ENCODE measurements around the gene SLC16A10.
"Not testable (repeated sequence)": the region's sequence is repeated elsewhere in the genome, so short reads cannot be mapped to it uniquely, and the experiment has no call there.

The SLC16A10 gene

GRCh38 chr6:111189666-111190210 is 102.4 kb downstream of the SLC16A10 start:
- DNase-seq, result not testable (repeated sequence)

GRCh38 chr6:111190637-111191036 is 103.3 kb downstream of the SLC16A10 start:
- no peak for DNase-seq

DNA sequence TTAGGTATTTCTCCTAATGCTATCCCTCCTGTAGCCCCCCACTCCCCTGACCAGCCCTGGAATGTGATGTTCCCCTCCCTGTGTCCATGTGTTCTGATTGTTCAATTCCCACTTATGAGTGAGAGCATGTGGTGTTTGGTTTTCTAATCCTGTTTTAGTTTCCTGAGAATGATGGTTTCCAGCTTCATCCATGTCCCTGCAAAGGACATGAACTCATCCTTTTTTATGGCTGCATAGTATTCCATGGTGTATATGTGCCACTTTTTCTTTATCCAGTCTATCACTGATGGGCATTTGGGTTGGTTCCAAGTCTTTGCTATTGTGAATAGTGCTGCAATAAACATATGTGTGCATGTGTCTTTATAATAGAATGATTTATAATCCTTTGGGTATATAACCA is 103.8 kb downstream of the SLC16A10 start:
- DNase-seq, result not testable (repeated sequence)

- DNase-seq, result no peak
Observed at GRCh38 chr6:111192911-111193555, 105.7 kb downstream of the SLC16A10 start.

GRCh38 chr6:111195656-111196055 is 108.4 kb downstream of the SLC16A10 start:
- DNase-seq, result peak; percentile 65

GRCh38 chr6:111198841-111199240 is 111.5 kb downstream of the SLC16A10 start:
- no peak for DNase-seq

DNA sequence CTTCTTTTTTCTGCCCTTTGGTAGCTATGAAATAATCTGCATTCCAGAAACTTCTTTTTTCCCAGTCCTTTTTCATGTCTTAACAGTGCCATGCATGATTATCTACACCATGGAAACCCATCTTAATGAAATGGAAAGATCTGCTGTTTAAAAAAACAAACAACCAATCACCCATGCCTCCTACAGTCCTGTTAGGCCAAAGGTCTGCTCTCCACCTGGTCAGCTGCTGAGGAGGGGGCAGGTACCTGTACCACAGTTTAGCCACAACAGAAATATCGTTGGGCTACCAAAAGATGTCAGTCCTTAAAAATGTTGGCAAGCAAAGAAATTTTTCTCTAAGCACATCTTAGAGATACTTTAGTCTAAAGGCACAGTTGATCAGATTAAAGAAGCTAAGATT is 112.6 kb downstream of the SLC16A10 start:
- DNase-seq, result no peak

- DNase-seq, result no peak
Observed at GRCh38 chr6:111200350-111201243, 113.3 kb downstream of the SLC16A10 start.

GRCh38 chr6:111201244-111201554 is 113.9 kb downstream of the SLC16A10 start:
- DNase-seq, result peak; percentile 64

DNA sequence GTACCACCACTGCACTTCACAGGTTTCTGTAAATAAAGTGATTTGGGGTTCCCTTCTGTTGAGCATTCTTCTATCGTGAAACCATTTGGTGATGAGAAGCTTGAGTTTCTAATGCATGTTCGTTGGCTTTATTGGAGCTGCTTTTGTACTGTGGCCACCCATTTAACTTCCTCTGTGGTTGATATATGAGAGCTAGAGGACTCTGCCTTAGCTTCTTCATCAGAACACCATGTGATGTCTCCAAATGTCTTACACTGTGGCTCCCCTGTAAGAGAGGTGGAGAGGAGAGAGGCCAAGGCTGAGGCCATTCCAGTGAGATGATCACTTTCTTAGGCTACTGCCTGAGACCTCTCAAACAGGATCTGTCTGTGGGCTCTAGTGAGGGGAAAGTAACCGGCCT is 114.5 kb downstream of the SLC16A10 start:
- DNase-seq, result no peak

DNA sequence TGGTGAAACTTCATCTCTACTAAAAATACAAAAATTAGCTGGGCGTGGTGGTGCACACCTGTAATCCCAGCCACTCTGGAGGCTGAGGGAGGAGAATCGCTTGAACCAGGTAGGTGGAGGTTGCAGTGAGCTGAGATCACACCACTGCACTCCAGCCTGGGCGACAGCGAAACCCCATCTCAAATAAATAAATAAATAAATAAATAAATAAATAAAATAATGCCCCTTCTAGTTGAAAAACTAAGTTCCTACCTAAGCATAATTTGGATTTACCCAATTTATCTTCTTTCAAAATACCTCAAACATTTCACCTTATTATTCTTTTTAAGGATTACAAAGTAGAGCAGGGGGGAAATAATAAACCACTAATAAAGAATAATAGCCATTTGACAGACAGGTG is 116.2 kb downstream of the SLC16A10 start:
- DNase-seq, result not testable (repeated sequence)

DNA sequence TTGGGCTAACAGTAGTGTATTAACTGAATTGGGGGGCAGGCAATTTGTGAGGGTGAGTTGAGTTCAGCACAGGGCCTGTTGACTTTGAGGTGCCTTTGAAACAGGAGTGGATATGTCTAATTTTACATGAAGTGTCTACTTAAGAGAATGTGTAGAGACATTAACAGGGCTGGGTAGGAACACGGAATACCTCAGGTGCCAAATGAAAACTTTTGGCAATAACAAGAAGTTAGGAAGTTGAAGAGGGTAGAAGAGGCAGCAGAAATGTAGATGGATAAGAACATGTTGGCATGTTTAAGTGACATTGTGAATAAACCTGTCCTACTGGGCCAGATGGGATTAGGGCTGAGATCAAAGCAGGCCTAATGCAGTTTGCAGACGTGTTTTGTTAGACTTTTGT is 117.0 kb downstream of the SLC16A10 start:
- DNase-seq, result no peak

GRCh38 chr6:111204881-111205280 is 117.6 kb downstream of the SLC16A10 start:
- no peak for DNase-seq

GRCh38 chr6:111205502-111205901 is 118.2 kb downstream of the SLC16A10 start:
- peak; percentile 67 for DNase-seq

DNA sequence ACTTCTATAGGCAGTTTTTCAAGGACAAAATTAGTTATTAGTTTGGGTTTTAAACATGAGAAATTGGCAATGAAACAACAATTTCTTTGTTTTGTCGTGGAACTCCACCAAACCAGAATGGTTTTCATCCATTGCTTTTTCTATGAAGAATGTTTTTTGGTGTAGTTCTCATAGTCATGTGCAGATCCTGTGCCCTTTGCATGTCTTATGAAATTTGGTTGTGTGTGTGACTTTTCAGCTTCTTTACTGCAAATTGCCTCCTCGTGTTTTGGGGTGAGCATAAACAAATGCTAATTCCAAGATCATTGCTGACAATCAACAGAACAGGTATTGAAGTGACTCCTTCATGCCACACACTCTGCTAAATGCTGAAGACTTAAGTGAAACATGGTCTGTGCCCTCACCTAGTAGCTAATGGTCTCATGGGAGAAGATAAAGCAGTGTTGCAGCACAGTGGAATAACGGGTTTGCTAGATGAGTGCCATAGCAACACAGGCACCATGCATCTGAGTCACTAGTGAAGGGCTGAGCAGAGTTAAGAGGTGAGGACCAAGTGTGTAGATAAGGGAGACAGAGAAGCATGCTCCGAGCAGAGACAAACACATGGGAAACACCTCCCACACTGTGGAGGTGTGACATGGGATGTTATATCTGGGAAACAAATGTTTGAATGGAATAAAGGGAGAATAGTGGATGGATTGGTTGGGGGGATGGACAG is 120.0 kb downstream of the SLC16A10 start:
- peak; percentile 33 for DNase-seq

DNA sequence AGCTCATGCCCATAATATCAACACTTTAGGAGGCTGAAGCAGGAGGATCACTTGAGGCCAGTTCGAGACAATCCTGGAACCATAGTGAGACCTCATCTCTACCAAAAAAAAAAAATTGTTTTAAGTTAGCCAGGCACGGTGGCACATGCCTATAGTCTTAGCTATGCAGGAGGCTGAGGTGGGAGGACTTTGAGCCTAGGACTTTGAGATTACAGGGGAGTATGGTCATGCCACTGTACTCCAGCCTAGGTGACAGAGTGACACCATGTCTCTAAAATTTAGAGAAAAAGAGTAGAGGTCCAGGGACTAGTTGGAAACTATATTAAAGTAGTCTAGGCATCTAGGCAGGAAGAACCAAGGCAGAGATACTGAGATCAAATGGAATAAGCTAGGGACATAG is 121.6 kb downstream of the SLC16A10 start:
- no peak for DNase-seq

- DNase-seq, result peak; percentile 90
Observed at GRCh38 chr6:111210194-111210728, 123.0 kb downstream of the SLC16A10 start.

GRCh38 chr6:111211411-111212030 is 124.2 kb downstream of the SLC16A10 start:
- DNase-seq, result peak; percentile 67

DNA sequence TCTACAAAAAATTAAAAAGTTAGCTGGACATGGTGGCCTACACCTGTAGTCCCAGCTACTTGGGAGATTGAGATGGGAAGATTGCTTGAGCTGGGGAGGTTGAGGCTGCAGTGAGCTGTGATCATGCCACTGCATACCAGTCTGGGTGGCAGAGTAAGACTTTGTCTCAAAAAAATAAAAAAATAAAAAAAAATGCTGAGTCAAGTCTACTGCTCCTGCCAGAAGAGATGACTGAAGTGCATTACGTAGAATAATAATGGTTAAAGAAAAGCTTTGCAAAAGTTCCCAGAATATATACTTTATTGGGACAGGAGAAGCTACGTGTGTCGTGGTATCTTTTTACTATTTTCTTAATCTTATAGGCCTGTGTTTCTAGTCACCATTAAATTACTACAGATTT is 125.3 kb downstream of the SLC16A10 start:
- DNase-seq, result no peak

DNA sequence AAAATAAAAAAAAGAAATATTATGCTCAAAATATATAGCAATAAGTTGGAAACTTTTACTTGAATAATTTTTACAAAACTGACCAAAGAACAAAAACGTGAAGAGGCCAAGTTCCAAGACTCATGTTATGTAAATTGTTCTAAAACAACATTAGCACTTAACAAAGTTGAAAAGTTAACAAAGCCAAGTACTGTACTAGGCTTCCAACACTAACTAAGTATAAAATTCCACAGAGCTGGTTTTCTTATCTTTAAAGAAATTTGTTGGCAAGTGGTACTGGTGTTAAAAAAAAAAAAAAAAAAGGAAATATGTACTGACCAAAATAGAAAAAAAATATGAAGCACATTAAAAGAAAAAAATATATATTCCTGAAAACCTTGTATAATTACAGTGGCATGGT is 127.8 kb downstream of the SLC16A10 start:
- no peak for DNase-seq

DNA sequence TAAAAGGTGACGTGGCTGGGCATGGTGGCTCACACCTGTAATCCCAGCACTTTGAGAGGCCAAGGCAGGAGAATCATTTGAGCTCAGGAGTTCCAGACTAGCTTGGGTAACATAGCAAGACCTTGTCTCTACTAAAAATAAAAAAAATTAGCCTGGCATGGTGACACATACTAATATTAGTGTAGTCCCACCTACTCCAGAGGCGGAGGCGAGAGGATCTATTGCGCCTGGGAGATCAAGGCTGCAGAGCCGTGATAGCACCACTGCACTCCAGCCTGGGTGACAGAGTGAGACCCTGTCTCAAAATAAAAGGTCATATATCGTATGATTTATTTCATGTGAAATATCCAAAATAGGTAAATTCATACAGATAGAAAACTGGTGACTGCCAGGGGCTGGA is 132.5 kb downstream of the SLC16A10 start:
- DNase-seq, result no peak

DNA sequence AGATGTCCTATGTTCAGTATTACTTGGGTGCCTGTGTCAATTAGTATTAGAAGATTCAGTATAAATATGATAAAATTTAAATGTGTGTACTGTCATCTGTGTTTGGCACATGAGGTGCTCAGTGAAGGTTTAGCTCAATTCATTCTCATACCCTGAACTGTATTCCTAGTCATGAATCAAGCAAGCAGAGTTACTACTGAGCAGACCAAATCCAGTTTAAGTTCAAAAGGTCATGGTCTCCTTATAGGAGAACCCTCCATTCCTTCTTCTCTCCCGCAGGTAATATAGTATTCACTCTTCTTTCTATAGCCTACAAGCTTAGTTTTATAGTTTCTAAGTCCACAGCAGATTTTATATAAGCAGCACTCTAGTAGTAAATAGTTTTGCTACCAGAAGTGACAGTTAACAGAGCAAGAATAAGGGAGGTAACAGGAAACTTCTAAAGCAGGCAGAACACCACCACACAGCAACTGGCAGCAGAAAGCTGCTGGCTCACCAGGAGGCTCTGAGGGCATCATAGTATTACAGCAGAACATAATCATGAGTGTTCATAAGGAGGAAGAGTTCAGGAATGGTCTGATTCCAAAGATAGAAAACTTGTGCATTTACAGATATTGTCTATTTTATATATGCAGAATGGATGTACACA is 133.2 kb downstream of the SLC16A10 start:
- no peak for DNase-seq

All from hematopoietic multipotent progenitor cell treated with erythropoietin and hydrocortisone succinate and interleukin-3 and kit ligand, for 6 days (in vitro differentiated cells).